Heart right ventricle (tissue), 16 donors: ENCODE data around the gene KCP. TPM values are rescaled to one million over a fixed set of nuclear protein-coding genes. Genes with fewer than 3 reads are reported as not detected.

ENCODE experiments used
- ATAC-seq, 8 donors: fragments of 200-7000 bp; cut with Tn5 transposase; one replicate each; pipeline ENCODE4 v1.9.1; 2020; ENCODE audit warnings: mild to moderate bottlenecking in 8 of 8, moderate library complexity in 8 of 8, moderate number of reproducible peaks in 1 of 8
- DNase-seq, 2 donors: peaks; one replicate each; pipeline ENCODE4 v3.0.0-alpha.2; 2020
- H3K27ac ChIP-seq, 10 donors: fragments of 200-600 bp; sonication (generic) in 2 of 10; one replicate each; pipeline versions ENCODE4 v1.5.0 to v1.8.0; 2020 to 2022; ENCODE audit warnings: mild to moderate bottlenecking in 3 of 10
- H3K27me3 ChIP-seq, 7 donors: fragments of 200-600 bp; one replicate each; pipeline ENCODE4 v1.8.0; 2021 to 2022; ENCODE audit warnings: mild to moderate bottlenecking in 2 of 7
- H3K36me3 ChIP-seq, 9 donors: fragments of 200-600 bp; sonication (generic) in 1 of 9; one replicate each; pipeline versions ENCODE4 v1.5.0 to v1.8.0; 2020 to 2022; ENCODE audit warnings: mild to moderate bottlenecking in 2 of 9
- H3K4me1 ChIP-seq, 9 donors: fragments of 200-600 bp; sonication (generic) in 1 of 9; one replicate each; pipeline versions ENCODE4 v1.5.0 to v1.8.0; 2020 to 2022; ENCODE audit warnings: mild to moderate bottlenecking in 4 of 9
- H3K4me3 ChIP-seq, 10 donors: fragments of 200-600 bp; sonication (generic) in 2 of 10; one replicate each; pipeline versions ENCODE4 v1.5.0 to v1.8.0; 2020 to 2022; ENCODE audit warnings: mild to moderate bottlenecking in 7 of 10, moderate library complexity in 2 of 10
- H3K9me3 ChIP-seq, 11 donors: fragments of 200-600 bp in 10 of 11; sonication (generic) in 2 of 11; one replicate each; pipeline versions ENCODE4 v1.5.0 to v1.8.0; 2013 to 2022; ENCODE audit warnings: mild to moderate bottlenecking in 2 of 11, control low read depth in 1 of 11, moderate library complexity in 1 of 11
- WGBS, 2 donors: extraction: QIAGEN DNeasy Blood & Tissue Kit; methylation state at CpG; one replicate each; pipeline ENCODE4 v1.1.7; 2013; ENCODE audit warnings: inconsistent platforms in 1 of 2; 5-methylcytosine and 5-hydroxymethylcytosine counted together
- intact Hi-C, 10 donors: fragments of 100-400 bp; cut with DNase I; formaldehyde crosslinking; loops; one replicate each; pipeline versions ENCODE4 v1.11.1 to v1.14.2; 2022
- polyA plus RNA-seq, 2 donors: library from polyadenylated mRNA; stranded (reverse); fragments of 200-250 nt; gene quantifications; one replicate each; pipeline ENCODE4 v1.2.3, GENCODE V29; 2013
- total RNA-seq, 10 donors: library from RNA; stranded (reverse); fragmentation: NEBNext Ultra II Directional in 3 of 10; extraction: Animal tissue kit (Norgen Biotek cat#: 25700) in 3 of 10; gene quantifications; one replicate each; pipeline versions ENCODE4 v1.2.1 to v1.2.4, GENCODE V29; 2021 to 2023
- TF ChIP-seq, protein P1 (sequence below), 9 donors: fragments of 200-600 bp; sonication (generic) in 2 of 9; IDR thresholded peaks; one replicate each; pipeline versions ENCODE4 v1.5.0 to v1.8.0; 2021 to 2022; ENCODE audit warnings: antibody characterized with exemption in 9 of 9, mild to moderate bottlenecking in 5 of 9, moderate library complexity in 1 of 9
- donor health status: Arrhythmogenic right ventricular cardiomyopathy.
- donor health status: ischemic (EF 13 %, LVEDD 7.1; RV severe dilation, severe dysfunction).
- donor health status: healthy with polysubstance abuse.
- donor health status: DM: no; HTN: yes; CAD: no.
- donor health status: DM: no; HTN: no; CAD: no.
- donor health status: ischemic (EF 25% LVEDD 6.9; RV normal size, moderate dysfunction).
- donor health status: ischemic (EF 25% LVEDD 5.7; RV mildly dilated, moderate dysfunction).
- donor health status: healthy.
- donor health status: DM: yes; HTN: yes; CAD: no.
- donor health status: Ischemic cardiomyopathy.
- donor health status: ischemic (EF 35%, LVEDD 5.7; RV mildly dilated, moderate dysfunction).
- donor health status: nonischemic (EF 11% LVEDD 7.7; RV severe dilation, severe dysfunction).
- donor health status: DM: yes; HTN: yes; CAD: no.
- donor health status: PGD.
- donor health status: ischemic (EF 29% LVEDD 5.4; RV normal size, mild dysfunction).
- donor health status: nonischemic (EF 23%, LVEDD 6.1; RV moderate dilation, normal function).

KCP gene
- total and polyA plus RNA-seq, 12 donors: 0.09 to 0.44 (median 0.27) TPM

DNA sequence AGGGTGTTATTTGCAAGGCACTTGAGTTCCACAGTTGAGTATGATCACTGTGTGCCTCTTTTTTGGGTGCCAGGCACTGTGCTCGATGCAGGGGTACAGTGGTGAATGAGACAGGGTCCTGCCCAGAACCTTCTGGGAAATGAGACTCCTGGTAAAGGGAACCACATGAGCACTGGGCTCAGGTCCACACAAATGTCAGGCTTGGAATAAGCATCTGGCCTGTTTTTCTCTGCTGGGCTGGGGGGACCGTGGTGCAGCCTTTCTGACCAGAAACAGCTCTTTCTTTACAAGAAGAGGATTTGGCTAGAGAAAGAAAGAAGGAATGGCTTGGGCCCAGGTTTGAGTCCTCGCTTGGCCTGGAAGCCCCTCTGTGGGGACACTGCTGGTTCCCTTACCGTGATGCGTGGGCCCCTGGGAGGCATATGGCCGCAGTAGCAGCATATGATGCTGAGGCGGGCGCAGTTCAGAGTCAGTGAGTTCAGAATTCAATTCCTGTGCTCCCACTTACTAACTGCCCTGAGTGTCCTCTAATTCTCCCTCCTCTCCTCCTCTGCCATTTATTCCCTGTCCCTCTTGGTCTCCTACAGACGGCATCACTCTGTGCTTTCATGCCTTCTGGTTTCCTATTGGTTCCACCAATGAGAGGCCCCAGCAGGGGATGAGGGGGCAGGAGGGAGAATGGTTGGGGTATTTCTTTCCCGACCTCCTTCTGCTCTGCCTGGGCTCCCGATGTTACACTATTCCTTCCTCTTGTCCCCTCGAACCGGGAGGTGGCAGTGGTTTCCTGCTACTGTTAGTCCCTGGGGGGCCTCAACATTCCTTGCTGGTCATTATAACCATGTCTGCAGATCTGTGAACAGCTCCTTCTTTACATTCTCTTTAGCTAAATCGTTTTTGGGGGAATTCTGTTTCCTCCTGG, 9.6 kb upstream of the KCP start:
- Histone ChIP-seq H3K27me3 (peaks cover 0 to 76% (median 57%) of the 10 kb centered on the region in 7 donors), H3K36me3 (no peaks in the 10 kb centered on the region), H3K9me3 (no peaks in the 10 kb centered on the region), H3K27ac (no peak overlapping the region), H3K4me1 (peaks cover 0 to 12% (median 8%) of the 10 kb centered on the region in 9 donors), H3K4me3 (no peak overlapping the region)
- TF ChIP-seq, protein P1, sequence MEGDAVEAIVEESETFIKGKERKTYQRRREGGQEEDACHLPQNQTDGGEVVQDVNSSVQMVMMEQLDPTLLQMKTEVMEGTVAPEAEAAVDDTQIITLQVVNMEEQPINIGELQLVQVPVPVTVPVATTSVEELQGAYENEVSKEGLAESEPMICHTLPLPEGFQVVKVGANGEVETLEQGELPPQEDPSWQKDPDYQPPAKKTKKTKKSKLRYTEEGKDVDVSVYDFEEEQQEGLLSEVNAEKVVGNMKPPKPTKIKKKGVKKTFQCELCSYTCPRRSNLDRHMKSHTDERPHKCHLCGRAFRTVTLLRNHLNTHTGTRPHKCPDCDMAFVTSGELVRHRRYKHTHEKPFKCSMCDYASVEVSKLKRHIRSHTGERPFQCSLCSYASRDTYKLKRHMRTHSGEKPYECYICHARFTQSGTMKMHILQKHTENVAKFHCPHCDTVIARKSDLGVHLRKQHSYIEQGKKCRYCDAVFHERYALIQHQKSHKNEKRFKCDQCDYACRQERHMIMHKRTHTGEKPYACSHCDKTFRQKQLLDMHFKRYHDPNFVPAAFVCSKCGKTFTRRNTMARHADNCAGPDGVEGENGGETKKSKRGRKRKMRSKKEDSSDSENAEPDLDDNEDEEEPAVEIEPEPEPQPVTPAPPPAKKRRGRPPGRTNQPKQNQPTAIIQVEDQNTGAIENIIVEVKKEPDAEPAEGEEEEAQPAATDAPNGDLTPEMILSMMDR (IDR thresholded peaks at IDR 0.05): no peak
- WGBS, 2 donors: 50 to 55% methylated on average over 14 of the region's 14 CpGs
- DNase-seq (no peak), ATAC-seq (no peak)
- intact Hi-C loops: no loop called here

DNA sequence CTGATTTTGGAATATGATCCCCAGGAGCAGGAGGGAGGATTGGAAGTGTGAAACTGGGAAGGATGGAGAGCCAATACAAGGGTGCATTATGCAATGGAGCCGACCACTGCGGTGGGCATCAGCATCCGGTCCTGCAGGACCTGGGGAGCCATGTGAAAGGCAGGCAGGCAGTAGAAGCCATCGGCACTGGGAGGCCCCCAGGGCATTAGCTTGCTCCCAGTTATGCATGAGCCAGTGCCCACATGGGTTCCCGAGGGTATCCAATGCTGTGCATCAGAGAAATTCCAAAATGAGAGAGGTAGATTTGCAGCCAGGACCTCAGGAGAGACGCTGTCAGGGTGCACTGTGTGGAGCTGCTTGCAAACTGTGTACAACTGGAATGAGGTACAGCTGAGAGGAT, 8.7 kb upstream of the KCP start:
- H3K4me1 ChIP-seq: peaks cover 0 to 18% (median 8%) of the 10 kb centered on the region in 9 donors
- no peak overlapping the region for H3K27ac ChIP-seq
- H3K36me3 ChIP-seq: no peaks in the 10 kb centered on the region
- TF ChIP-seq, protein P1 (IDR thresholded peaks at IDR 0.05): no peak
- 80 to 81% methylated on average over 6 of the region's 6 CpGs for WGBS, 2 donors
- intact Hi-C loops: no loop called here
- DNase-seq: no peak
- no peak overlapping the region for H3K4me3 ChIP-seq
- H3K9me3 ChIP-seq: no peaks in the 10 kb centered on the region
- peaks cover 5 to 85% (median 66%) of the 10 kb centered on the region in 7 donors for H3K27me3 ChIP-seq
- ATAC-seq: no peak

DNA sequence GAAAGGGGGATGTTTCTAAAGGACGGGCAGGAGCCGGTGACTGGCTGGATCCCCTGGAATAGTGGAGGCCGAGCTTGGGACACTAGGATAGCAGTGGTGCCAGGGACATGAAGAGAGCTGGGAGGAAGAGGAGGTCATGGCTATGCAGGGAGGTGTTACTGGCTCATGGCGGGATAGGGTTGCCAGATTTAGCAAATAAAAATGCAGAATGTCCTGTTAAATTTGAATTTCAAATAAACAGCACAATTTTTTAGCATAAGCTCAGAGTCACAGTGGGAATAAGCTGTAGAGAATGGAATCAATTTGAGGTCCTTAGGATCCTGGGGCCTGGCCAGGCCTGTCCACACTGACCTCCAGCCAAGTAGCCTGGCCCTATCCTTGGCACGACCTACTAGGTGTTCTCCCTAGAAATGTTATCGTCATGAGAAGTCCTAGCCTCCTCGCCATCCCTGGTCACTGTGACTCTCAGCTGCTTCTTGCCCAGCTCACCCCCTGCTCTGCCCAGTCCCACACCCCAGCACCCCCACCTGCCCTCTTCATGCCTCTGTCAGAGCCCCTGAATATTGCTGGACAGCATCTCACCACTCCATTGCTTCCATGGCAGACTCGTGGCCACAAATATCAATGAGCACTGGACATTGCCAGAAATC, 7.6 kb upstream of the KCP start:
- no peak for DNase-seq
- no peak for ATAC-seq
- intact Hi-C loops: no loop called here

DNA sequence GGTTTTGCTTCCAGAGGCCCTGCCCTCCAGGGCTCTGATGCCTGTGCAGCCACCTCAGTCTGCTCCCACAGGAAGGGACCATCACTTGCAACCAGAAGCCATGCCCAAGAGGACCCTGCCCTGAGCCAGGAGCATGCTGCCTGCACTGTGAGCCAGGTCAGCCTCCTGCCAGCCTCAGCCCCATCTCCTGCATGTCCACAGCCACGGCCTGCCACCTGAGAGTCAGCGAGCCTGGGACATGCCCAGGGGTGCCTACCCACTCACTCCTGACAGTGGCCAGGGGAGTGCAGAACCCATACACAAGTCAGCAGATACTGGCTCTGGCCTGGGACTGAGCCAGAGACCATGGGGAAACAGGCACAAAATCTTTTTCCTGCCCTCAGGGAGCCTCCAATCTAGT, 6.6 kb upstream of the KCP start:
- Histone ChIP-seq H3K4me1 (peaks cover 0 to 18% (median 8%) of the 10 kb centered on the region in 9 donors), H3K36me3 (no peaks in the 10 kb centered on the region), H3K27me3 (peaks cover 5 to 75% (median 57%) of the 10 kb centered on the region in 7 donors), H3K27ac (no peak overlapping the region), H3K9me3 (no peaks in the 10 kb centered on the region), H3K4me3 (no peak overlapping the region)
- intact Hi-C loops: no loop called here
- no peak for ATAC-seq
- DNase-seq: no peak
- WGBS, 2 donors: 92 to 93% methylated on average over 2 of the region's 2 CpGs
- TF ChIP-seq, protein P1 (IDR thresholded peaks at IDR 0.05): no peak

More for the DNA sequence above, 7.6 kb upstream of the KCP start:
- Histone ChIP-seq H3K4me1 (peaks cover 0 to 18% (median 8%) of the 10 kb centered on the region in 9 donors), H3K27me3 (peaks cover 5 to 83% (median 66%) of the 10 kb centered on the region in 7 donors), H3K36me3 (no peaks in the 10 kb centered on the region), H3K27ac (no peak overlapping the region), H3K9me3 (no peaks in the 10 kb centered on the region), H3K4me3 (no peak overlapping the region)
- 81 to 87% methylated on average over 8 of the region's 8 CpGs for WGBS, 2 donors
- TF ChIP-seq, protein P1 (IDR thresholded peaks at IDR 0.05): no peak
